NAMALWA (cell line): Measurements from ENCODE around the gene SGMS1.
"Not testable (repeated sequence)": the region's sequence is repeated elsewhere in the genome, so short reads cannot be mapped to it uniquely, and the experiment has no call there.

Experiments
- DNase-seq: peaks from one replicate; pipeline ENCODE4 v3.0.0-alpha.2; 2015; ENCODE audit warnings: low spot score

SGMS1 gene

DNA sequence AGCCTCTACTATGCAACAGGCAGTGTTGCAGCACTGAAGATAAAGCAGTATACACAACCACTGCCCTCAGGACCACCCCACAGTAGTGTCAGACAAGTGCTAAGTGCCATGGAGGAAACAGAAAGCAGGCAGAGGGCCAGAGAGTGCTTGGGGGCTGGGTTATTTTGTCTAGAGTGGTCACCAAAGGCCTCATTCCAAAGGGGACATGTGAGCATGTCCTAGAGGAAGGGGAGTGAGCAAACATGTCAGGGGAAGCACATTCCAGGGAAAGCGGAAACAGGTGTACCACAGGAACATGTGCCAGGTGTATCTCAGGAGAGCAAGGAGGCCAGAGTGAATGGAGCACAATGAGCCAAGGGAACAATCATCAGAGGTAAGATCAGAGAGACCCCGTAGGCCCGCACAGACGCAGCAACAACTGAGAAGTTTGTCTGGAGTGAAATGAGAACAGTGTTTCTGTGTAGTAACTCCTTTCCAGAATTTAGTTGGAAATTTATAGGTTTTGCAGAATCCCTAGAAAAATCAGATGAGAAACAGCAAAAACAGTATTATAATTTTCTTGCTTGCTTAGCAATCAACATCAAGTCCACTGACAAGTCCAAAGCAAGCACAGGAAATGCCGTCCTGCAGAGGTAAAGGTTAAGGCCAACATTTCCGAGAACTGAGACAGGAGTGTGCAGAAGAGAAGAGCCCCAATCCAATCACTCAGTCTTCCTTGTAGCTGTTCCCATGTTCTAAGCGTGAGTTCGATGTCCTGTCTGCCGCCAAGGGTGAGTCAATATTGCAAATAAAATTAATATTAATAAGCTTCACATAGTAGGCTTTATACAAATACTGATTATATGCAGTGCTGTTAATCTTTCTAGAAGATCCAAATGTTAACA is 67.3 kb downstream of the SGMS1 start:
- no peak for DNase-seq

DNA sequence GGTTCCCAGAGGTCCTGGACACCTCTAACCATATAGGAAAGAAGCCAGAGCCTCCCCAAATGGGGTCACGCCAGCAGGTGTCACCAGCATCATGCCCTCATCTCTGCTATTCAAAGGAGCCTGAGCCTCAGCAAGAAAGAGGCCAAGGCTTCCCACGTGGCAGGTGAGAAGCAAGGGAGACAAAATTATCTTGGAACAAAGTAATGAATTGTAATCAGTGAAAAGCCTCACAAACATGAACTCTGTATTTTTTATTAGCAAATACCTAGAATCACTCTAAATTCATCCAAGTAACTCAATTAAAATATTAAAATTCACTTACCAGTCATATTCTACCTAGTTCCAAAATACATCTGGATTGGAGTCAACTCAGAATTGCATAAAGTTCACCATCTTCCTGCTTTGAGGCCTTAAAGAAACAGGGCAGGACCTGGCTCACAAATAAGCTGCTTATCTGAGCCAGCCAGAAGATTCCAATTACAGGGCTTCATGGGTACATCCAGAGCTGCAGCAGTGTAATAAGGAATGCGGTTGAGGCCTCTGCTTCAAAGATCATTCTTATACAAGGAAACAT is 68.7 kb downstream of the SGMS1 start:
- DNase-seq = peak; percentile 39

DNA sequence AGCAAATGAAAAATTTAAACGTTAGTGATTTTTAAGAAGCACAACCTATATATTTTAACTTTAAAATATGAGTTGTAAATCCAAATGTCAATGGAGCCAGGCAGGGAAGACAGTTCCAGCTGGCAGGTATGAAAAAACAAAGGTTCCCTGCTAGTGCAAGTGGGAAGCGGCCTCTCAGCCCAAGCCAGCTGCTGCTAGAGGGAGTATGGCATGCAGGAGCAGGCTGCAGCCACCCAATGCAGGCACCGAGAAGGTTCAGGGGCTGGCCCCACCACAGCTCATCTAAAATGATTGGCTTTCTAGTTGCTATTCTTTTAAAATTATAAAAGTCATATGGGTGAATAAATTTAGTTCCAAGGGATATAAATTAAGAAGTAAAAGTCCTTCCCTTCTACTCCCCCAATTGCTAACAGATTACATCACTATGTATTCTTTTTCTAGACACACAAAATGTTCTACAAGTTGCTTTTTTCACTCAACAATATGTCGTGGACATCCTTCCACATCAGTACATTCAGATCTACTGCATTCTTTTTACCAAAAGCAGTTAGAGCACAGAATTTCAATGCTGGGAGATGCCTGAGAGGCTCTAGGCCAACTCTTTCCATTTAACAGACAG is 69.3 kb downstream of the SGMS1 start:
- DNase-seq = no peak

DNA sequence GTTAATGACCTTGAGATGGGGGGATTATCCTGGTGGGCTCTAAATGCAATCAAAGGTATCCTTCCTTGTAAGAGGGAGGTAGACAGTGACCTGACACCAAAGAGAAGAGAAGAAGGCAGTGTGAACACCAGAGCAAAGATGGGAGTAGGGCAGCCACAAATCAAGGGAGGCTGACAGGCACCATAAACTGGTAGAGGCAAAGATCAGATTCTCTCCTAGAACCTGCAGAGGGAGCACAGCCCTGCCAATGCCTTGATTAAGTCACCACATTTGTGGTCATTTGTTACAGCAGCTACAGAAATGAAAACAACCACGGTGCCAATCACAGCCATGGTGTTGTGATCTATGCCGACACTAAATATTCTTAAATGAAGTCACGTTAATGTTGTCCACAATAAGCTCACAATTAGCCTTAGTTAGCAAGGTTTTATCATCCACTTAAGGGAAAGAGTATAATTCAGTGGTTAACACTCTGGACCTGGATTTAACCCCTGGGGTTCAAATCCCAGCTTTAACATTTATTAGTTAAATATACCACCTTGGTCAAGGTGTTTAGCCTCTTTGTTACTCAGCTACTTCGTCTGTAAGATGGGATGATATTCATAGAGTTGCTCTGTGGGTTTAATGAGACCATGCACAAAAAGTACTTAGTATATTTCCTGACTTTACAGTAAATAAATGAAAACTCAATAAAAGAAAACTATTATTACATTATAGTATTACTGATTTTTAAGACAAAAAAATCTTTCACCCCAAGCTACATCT is 70.8 kb downstream of the SGMS1 start:
- DNase-seq = peak; percentile 30

DNA sequence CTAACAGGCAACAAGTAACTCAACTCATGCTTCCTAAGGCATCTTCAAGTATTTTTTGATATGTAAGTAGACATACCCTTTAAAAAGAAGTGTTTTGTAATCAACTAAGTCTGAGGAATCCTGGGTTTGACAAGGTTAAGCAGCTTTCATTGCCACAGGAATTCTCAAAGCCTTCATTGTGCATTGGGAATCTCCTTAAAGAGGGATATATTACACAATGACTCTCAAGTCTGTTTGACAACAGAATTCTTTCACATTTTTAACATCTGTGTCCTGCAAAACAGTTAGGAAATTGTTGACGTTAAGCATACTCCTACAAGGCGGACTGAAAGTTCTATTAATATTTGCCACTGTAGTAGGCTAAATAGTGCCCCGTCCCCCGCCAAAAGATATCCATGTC is 71.4 kb downstream of the SGMS1 start:
- no peak for DNase-seq

DNA sequence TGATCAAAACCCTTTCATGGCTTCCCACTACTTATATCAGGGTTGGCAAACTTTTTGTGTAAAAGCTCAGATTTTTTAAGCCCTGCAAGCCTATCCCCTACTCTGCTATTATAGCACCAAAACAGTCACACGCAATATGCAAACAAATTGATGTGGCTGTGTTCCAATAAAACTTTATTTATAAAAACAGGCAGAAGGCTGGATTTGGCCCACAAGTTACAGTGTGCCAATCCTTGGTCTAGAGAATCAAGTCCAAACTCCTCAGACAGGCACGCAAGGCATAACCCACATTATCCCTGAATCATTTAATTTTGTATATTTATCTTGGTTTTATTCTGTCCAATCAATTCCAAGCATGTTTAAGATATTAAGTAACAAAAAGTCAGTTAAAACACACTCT is 71.9 kb downstream of the SGMS1 start:
- no peak for DNase-seq

DNA sequence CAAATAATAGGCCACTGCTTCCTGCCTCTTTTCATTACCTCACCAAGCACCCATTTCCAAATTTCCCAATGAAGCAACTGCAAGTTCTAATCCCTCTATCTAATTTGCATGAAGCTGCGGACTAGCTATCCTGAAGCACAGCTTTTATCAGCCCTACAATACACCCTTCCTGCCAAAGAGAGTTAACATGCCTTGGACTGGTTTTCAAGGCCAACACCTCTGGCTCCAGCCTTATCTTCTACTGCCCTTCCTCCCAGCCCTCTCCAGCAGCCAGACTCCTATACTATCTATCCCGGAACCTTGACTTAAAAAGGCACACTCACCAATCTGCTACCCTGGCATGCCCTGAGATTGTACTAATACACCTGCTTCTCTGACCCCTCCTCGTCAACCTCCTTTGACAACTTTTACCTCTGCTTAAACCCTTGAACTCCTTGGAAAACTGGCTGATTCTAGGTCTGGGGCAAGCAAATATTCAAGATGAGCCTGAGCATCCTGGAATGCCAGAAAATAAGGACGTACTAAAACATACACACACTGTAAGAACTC is 73.4 kb downstream of the SGMS1 start:
- no peak for DNase-seq

DNA sequence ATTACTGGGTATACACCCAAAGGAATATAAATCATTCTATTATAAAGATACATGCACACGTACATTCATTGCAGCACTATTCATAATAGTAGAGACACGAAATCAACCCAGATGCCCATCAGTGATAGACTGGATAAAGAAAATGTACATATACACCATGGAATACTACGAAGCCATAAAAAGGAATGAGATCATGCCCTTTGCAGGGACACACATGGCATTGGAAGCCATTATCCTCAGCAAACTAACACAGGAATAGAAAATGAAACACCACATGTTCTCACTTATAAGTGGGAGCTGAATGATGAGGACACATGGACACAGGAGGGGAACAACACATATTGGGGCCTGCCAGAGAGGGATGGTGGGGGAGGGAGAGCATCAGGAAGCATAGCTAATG is 74.6 kb downstream of the SGMS1 start:
- DNase-seq = not testable (repeated sequence)

DNA sequence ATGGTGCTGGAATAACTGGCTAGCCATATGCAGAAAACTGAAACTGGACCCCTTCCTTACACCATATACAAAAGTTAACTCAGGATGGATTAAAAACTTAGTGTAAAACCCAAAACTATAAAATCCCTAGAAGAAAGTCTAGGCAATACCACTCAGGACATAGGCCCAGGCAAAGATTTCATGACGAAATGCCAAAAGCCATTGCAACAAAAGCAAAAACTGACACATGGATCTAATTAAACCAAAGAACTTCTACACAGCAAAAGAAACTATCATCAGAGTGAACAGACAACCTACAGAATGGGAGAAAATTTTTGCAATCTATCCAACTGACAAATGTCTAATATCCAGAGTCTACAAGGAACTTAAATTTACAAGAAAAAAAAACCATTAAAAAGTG is 75.3 kb downstream of the SGMS1 start:
- not testable (repeated sequence) for DNase-seq

DNA sequence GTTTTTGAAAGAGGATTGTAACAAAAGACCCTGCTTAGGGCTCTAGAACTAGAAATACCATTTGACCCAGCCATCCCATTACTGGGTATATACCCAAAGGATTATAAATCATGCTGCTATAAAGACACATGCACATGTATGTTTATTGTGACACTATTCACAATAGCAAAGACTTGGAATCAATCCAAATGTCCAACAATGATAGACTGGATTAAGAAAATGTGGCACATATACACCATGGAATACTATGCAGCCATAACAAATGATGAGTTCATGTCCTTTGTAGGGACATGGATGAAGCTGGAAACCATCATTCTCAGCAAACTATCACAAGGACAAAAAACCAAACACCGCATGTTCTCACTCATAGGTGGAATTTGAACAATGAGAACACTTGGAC is 77.5 kb downstream of the SGMS1 start:
- not testable (repeated sequence) for DNase-seq

DNA sequence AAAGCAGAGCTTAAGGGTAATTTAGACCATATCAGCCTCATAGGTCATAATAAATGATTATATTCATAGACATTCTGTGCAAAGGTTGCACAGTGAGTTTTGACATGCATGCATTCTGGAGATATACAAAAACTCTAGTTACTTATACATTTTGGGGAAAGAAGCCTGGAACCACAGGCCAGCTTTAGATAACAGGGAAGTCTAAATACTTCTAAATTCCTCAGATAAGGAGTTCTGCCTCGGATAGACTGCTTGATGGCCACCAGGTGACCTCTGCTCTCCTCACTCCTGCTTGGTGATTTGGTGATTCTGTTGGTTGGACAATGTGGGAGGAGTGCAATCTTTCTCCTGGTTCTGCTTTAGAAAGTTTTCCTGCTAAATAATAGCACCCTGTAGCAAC is 77.9 kb downstream of the SGMS1 start:
- no peak for DNase-seq

DNA sequence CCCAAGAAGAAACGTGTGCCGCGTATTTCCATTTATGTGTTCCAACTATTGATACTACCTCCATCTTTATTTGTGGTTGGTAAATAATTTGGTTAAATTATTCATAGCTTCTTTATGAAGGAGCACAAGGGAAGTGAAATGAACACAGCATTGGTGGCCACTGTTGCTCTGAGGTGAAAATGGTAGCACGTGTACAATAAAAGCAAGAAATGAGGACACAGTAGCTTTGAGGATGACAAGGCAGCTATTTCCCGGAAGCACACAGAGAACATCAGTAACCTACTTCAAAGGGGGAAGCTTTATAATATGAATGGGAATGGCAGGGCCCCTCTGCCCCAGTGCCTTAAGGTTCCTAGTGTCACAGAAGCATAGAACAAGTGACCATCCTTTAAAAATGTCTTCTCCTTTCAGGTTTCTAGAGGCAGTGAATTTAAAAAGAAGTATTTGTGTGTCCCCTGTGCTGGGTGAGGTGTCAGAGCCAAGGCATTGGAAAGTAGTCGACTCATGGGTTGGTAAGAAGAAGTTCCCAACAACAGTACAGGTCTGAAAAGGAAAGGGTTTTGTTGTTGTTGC is 78.8 kb downstream of the SGMS1 start:
- DNase-seq = no peak

DNA sequence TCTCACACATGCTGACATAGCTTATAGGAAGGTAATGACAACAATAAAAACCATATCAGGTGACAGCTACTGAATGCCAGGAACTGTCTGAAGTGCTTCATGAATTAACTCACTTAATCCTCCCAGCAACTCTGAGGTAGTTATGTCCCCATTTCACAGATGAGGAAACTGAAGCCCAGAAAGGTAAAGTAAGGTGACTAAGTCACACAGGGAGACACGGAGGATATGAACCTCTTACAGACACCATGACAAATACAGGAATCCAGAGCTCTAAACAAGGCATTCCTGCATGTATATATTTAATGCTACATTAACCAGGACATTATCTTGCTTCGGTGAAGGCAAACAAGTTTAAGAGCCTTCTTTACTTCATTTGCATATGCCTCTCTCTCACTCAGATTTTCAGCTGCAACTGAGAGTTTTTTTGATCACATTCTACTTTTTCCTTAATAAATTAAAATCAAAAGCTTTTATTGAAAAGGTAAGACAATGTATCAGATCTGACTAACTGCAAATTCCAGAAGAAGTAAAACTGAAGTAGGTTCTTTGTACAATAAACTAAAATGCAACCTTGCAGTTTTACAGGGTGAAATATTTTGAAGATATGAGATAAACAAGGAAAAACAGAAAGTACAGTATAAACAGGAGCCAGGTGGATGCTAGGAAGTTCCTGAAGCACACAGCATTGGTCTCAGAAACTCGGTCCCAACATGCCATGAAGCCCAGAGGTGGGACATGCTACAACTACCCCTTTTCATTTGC is 79.5 kb downstream of the SGMS1 start:
- DNase-seq = no peak

DNA sequence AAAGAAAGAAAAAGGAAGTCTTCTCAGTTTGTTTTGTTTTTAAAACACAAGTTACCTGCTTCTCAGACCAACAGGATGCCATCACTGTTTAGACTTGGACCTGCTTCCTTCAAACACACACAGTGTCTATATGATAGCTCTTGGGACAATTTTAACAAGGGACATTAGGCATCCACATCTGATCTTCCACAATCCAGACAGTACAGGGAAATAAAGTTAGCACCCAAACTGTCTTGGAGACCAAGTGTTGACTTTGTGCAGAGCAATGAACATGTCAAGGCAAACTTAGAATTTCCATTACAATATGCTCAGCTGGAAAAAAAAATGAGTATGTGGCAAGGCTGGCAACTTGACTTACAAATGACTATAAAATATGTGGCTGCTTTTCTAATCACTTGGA is 80.9 kb downstream of the SGMS1 start:
- DNase-seq = no peak

DNA sequence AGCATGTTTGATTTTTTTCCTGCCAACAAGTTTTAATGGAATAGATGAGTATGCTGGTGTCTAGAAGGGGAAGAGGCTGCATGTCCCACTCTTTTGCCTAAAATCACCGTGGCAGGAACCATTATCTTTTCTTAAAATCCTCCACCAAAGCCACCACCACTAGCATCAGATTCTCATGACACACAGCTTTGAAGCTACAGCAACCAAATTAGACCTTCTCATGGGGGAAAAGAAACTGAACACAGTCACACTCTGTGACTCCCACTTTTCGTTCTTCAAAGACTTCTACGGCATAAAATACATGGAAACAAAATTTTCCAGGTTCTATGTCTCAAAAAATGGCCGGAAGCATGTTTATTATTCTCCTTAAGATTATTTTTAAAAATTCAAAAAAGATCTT is 81.8 kb downstream of the SGMS1 start:
- DNase-seq = no peak

DNA sequence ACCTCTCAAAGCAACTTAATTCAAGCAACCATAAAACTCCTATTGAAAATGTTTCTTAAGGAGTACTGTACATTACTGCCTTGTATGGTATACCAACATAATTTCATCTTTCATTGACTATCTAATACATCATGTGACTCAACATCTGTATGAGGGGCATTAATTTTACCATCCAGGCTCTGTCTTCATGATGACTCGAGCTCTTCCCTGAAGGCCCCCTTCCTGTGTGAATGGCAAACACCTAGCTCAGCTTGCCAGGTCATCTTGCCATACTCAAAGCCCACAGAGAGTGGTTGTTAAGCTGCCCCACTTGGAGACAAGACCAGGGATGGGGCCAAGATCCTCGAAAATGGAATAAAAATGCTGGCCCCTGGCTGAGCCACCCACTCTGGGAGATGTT is 82.4 kb downstream of the SGMS1 start:
- DNase-seq = no peak

DNA sequence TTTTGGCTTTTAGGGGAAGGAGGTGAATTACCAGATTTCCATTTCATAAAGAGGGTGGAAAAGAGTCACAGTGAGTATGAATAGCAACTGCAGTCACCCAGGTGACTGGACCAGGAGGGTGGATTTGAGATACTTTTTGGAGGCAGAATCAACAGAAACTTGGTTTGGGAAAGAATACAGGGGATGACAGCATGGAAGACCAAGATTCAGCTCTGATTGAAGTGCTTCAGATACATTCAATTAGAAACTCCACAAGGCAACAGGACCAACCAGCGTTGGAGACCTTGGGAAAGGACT is 83.0 kb downstream of the SGMS1 start:
- no peak for DNase-seq

DNA sequence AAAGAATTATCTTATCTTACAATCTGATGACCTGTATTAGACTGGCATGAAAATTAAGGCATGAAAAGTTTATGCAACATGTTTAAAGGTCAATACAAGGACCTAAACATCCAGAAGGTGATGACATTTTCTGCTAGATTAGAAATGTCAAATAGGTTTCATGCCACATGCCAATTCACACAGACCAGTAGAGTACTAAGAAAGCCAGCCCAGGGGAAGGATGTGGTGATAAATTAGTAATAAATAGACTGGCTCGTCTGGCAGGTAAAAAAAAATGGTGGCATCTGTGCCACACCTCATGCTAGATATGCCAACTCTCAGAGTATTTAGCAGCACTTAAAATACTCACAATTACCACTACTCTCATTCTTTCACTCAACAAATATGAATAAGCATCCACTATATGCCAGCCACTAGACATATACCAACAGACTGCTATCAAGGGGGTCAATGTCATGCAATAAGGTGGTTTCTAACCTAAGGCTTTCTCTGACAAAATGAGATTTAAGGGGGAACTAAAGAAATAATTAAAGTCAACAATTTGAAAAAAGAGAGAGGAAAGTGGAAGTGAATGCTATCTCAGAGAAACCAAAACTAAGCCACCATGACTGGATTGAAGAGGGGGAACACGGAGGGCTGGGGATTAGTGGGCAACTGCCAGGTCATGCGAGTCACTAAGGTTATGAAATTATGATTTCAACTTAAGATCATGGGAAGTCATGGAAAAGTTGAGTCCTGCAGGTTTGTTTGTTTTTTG is 83.5 kb downstream of the SGMS1 start:
- peak; percentile 12 for DNase-seq

DNA sequence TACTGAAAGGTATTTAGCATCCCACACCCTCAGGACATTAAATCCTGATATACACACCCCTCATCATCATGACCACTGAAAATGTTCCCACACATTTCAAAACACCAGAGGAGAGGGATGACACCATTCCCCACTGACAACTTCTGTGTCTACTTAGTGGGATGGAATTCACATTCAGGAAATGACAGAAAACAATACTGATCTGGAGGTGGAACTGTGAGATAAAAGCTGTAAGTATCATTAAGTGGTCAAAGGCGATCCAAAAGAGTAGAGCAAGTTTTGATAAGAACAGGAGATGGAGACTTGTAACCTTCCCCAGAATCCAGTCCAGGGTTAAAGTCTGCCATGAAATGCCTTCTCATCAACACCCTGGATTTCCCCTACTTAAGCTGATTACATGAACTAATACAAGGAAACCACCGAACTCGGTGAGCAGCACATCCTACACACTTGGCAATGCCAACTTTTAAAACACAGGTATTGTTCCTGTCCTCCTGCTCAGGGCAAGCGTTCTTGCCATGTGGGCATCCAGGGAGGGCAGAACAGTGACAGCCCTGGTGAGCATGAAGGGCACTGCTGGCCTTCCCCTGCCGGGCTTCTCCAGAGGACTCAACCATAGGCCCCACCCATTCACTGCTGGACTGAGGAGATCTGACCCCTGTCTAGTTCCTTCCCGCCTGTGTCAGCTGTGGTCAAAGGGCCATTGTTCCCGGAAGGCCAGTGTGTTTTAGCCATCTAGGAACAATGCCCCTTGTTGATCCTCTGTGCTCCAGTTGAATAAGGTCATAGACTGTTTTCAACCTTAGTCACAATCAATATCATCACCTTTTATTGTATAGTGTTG is 85.0 kb downstream of the SGMS1 start:
- DNase-seq = no peak
